ENCODE data around the gene SLC12A4.
"Not testable (repeated sequence)": the region's sequence is repeated elsewhere in the genome, so short reads cannot be mapped to it uniquely, and the experiment has no call there.

Gene SLC12A4

GRCh38 chr16:67941469-67942199, 26.8 kb downstream of the SLC12A4 start:
- DNase-seq (ENCODE audit: low spot score), result no peak

- DNase-seq (ENCODE audit: low spot score), result no peak
Measured at GRCh38 chr16:67940446-67941089, 27.9 kb downstream of the SLC12A4 start.

- DNase-seq (ENCODE audit: low spot score), result peak; percentile 40
Measured at GRCh38 chr16:67939507-67940445, 28.7 kb downstream of the SLC12A4 start.

- DNase-seq (ENCODE audit: low spot score), result not testable (repeated sequence)
Measured at GRCh38 chr16:67937713-67938112, 30.7 kb downstream of the SLC12A4 start.

- peak; percentile 84 for DNase-seq (ENCODE audit: low spot score)
Measured at GRCh38 chr16:67936880-67937605, 31.4 kb downstream of the SLC12A4 start.

GRCh38 chr16:67936124-67936879, 32.1 kb downstream of the SLC12A4 start, which contains the start of gene PSMB10:
TSS of gene PSMB10 (minus strand) at chr16:67936850. CDS start at chr16:67936749, 101 bp downstream.
- DNase-seq (ENCODE audit: low spot score), result no peak

GRCh38 chr16:67935402-67936123, 32.9 kb downstream of the SLC12A4 start:
- DNase-seq (ENCODE audit: low spot score), result peak; percentile 97

- DNase-seq (ENCODE audit: low spot score), result no peak
Measured at GRCh38 chr16:67935101-67935401, 33.4 kb downstream of the SLC12A4 start.

GRCh38 chr16:67934306-67935100, 33.9 kb downstream of the SLC12A4 start:
- no peak for DNase-seq (ENCODE audit: low spot score)

- DNase-seq (ENCODE audit: low spot score), result no peak
Measured at GRCh38 chr16:67933805-67934204, 34.6 kb downstream of the SLC12A4 start.

GRCh38 chr16:67932462-67932840, 36.0 kb downstream of the SLC12A4 start:
- no peak for DNase-seq (ENCODE audit: low spot score)

GRCh38 chr16:67931712-67932461, 36.5 kb downstream of the SLC12A4 start, which contains the start of gene CTRL:
TSS of gene CTRL (minus strand) at chr16:67931862. CDS start at chr16:67931852, 10 bp downstream.
- DNase-seq (ENCODE audit: low spot score), result no peak

- DNase-seq (ENCODE audit: low spot score), result no peak
Measured at GRCh38 chr16:67930678-67931211, 37.7 kb downstream of the SLC12A4 start.

GRCh38 chr16:67930191-67930590, 38.2 kb downstream of the SLC12A4 start:
- DNase-seq (ENCODE audit: low spot score), result no peak

- peak; percentile 73 for DNase-seq (ENCODE audit: low spot score)
Measured at GRCh38 chr16:67928561-67929364, 39.7 kb downstream of the SLC12A4 start.

GRCh38 chr16:67928147-67928546, 40.3 kb downstream of the SLC12A4 start:
- no peak for DNase-seq (ENCODE audit: low spot score)

- DNase-seq (ENCODE audit: low spot score), result no peak
Measured at GRCh38 chr16:67927131-67927941, 41.1 kb downstream of the SLC12A4 start.

Data from CD4-positive, alpha-beta T cell treated with Interleukin-6 at 100 ng/mL for 8 hours (primary cell).